Measurements from ENCODE around the gene JPH2.

JPH2 gene

GRCh38 chr20:44084891-44085290 lies 102.1 kb downstream of the JPH2 start:
- Histone ChIP-seq H4K20me1 (ENCODE audit: insufficient read depth, low read length) (0 out of 2 replicates have a peak, but pooled peaks cover 6% of the 10 kb centered on the region), H3K79me2 (ENCODE audit: insufficient read depth, low read length) (no peaks in the 10 kb centered on the region), H2AFZ (ENCODE audit: low read depth, low read length) (no peak overlapping the region), H3K4me2 (ENCODE audit: insufficient read depth, low read length) (no peak overlapping the region), H3K27me3 (ENCODE audit: insufficient read depth, low read length, poor library complexity) (peaks cover 5% of the 10 kb centered on the region), H3K36me3 (ENCODE audit: insufficient read depth, low read length) (no peaks in the 10 kb centered on the region), H3K27ac (ENCODE audit: low read length) (no peak overlapping the region), H3K9ac (ENCODE audit: low read depth, low read length) (no peak overlapping the region), H3K4me1 (ENCODE audit: insufficient read depth, low read length) (no peaks in the 10 kb centered on the region), H3K9me3 (ENCODE audit: insufficient read depth, low read length, severe bottlenecking) (no peaks in the 10 kb centered on the region), H3K4me3 (ENCODE audit: low read depth in 1 of 2, low read length in 2 of 2) (no peak overlapping the region)
- DNase-seq (no peak), ATAC-seq (ENCODE audit: insufficient read depth, low read depth) (no peak)
- TF ChIP-seq CTCF (IDR thresholded peaks at IDR 0.05; ENCODE audit: borderline replicate concordance, extremely low read depth, low read length, poor library complexity, severe bottlenecking), result no peak
- no peak for TF ChIP-seq EZH2 (IDR thresholded peaks at IDR 0.05; ENCODE audit: borderline replicate concordance, low read depth, low read length, severe bottlenecking)

- 0 out of 2 replicates have a peak, but pooled peaks cover 6% of the 10 kb centered on the region for H4K20me1 ChIP-seq (ENCODE audit: insufficient read depth, low read length)
- H3K4me1 ChIP-seq (ENCODE audit: insufficient read depth, low read length), result no peaks in the 10 kb centered on the region
- ATAC-seq (ENCODE audit: insufficient read depth, low read depth) (no peak), DNase-seq (no peak)
- no peak overlapping the region for H3K27ac ChIP-seq (ENCODE audit: low read length)
- no peaks in the 10 kb centered on the region for H3K36me3 ChIP-seq (ENCODE audit: insufficient read depth, low read length)
- H3K27me3 ChIP-seq (ENCODE audit: insufficient read depth, low read length, poor library complexity), result peaks cover 3% of the 10 kb centered on the region
- no peak for TF ChIP-seq CTCF (IDR thresholded peaks at IDR 0.05; ENCODE audit: borderline replicate concordance, extremely low read depth, low read length, poor library complexity, severe bottlenecking)
- no peak for TF ChIP-seq EZH2 (IDR thresholded peaks at IDR 0.05; ENCODE audit: borderline replicate concordance, low read depth, low read length, severe bottlenecking)
- H3K4me3 ChIP-seq (ENCODE audit: low read depth in 1 of 2, low read length in 2 of 2), result no peak overlapping the region
- H3K4me2 ChIP-seq (ENCODE audit: insufficient read depth, low read length), result no peak overlapping the region
- H3K9ac ChIP-seq (ENCODE audit: low read depth, low read length), result no peak overlapping the region
- H2AFZ ChIP-seq (ENCODE audit: low read depth, low read length), result no peak overlapping the region
- H3K9me3 ChIP-seq (ENCODE audit: insufficient read depth, low read length, severe bottlenecking), result no peaks in the 10 kb centered on the region
- H3K79me2 ChIP-seq (ENCODE audit: insufficient read depth, low read length), result no peaks in the 10 kb centered on the region
Measured at GRCh38 chr20:44084439-44084838, 102.5 kb downstream of the JPH2 start.

GRCh38 chr20:44083220-44083933 lies 103.6 kb downstream of the JPH2 start:
- H3K9ac ChIP-seq (ENCODE audit: low read depth, low read length), result no peak overlapping the region
- H3K4me2 ChIP-seq (ENCODE audit: insufficient read depth, low read length), result no peak overlapping the region
- H3K4me3 ChIP-seq (ENCODE audit: low read depth in 1 of 2, low read length in 2 of 2), result no peak overlapping the region
- no peaks in the 10 kb centered on the region for H3K9me3 ChIP-seq (ENCODE audit: insufficient read depth, low read length, severe bottlenecking)
- no peak for ATAC-seq (ENCODE audit: insufficient read depth, low read depth)
- H2AFZ ChIP-seq (ENCODE audit: low read depth, low read length), result no peak overlapping the region
- no peaks in the 10 kb centered on the region for H3K4me1 ChIP-seq (ENCODE audit: insufficient read depth, low read length)
- H3K27ac ChIP-seq (ENCODE audit: low read length), result no peak overlapping the region
- H3K79me2 ChIP-seq (ENCODE audit: insufficient read depth, low read length), result no peaks in the 10 kb centered on the region
- H4K20me1 ChIP-seq (ENCODE audit: insufficient read depth, low read length), result 0 out of 2 replicates have a peak, but pooled peaks cover 6% of the 10 kb centered on the region
- peaks cover 3% of the 10 kb centered on the region for H3K27me3 ChIP-seq (ENCODE audit: insufficient read depth, low read length, poor library complexity)
- TF ChIP-seq CTCF (IDR thresholded peaks at IDR 0.05; ENCODE audit: borderline replicate concordance, extremely low read depth, low read length, poor library complexity, severe bottlenecking), result no peak
- TF ChIP-seq EZH2 (IDR thresholded peaks at IDR 0.05; ENCODE audit: borderline replicate concordance, low read depth, low read length, severe bottlenecking), result no peak
- DNase-seq, result no peak
- no peaks in the 10 kb centered on the region for H3K36me3 ChIP-seq (ENCODE audit: insufficient read depth, low read length)
